ENCODE data around the gene IQSEC3.
A peak's percentile ranks its signal among the peaks of the same experiment; 100 is the strongest.

IQSEC3 gene

DNA sequence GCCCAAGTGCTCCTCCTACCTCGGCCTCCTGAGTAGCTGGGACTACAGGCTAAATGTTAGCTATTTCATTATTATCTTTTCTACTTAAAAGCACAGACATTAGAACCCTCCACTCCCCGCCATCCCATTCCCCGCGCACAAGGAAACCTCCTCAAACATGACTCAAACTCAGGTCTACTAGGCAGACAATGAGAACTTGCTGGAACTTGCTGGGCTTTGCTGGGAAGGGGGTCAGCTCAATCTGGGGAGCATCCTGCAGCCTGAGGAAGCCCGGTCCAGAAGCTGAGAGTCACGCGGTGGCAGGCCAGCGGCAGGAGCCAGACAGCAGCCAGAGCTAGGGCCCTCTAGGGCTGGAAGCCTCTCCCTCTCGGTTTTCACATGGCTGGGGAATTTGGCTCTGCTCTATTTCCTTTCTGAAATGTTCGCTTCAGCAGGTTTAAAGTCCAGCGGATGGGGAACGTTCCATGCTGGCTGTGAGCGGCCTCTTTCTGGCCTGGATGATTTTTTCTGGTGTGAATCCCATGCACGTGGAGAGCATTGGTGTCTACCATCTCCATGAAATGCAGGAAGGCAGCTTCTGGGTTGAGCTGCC, 78.9 kb downstream of the IQSEC3 start:
- TF ChIP-seq CTCF (IDR thresholded peaks at IDR 0.05; ENCODE audit: low read depth, low read length) = no peak
- H3K4me3 ChIP-seq (ENCODE audit: low read depth, low read length) = no peak overlapping the region

DNA sequence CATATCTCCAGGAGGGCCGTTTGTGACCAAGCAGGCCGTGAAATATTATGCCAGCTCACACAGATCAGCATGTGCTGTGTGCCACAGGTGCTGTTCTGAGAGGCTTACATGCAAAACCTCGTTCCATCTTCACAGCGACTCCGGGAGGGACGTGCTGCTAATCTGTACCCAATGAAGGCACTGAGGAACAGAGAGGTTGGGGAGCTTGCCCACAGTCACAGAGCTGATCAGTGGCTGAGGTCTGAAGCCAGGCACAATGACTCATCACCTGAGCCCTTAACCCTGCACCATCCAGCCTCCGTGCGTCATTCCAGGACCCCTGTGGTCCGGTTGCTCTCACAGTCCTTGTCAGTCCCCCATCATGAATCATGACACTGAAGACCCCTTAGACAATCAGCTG, 80.7 kb downstream of the IQSEC3 start:
- no peak overlapping the region for H3K4me3 ChIP-seq (ENCODE audit: low read depth, low read length)
- no peak for TF ChIP-seq CTCF (IDR thresholded peaks at IDR 0.05; ENCODE audit: low read depth, low read length)

DNA sequence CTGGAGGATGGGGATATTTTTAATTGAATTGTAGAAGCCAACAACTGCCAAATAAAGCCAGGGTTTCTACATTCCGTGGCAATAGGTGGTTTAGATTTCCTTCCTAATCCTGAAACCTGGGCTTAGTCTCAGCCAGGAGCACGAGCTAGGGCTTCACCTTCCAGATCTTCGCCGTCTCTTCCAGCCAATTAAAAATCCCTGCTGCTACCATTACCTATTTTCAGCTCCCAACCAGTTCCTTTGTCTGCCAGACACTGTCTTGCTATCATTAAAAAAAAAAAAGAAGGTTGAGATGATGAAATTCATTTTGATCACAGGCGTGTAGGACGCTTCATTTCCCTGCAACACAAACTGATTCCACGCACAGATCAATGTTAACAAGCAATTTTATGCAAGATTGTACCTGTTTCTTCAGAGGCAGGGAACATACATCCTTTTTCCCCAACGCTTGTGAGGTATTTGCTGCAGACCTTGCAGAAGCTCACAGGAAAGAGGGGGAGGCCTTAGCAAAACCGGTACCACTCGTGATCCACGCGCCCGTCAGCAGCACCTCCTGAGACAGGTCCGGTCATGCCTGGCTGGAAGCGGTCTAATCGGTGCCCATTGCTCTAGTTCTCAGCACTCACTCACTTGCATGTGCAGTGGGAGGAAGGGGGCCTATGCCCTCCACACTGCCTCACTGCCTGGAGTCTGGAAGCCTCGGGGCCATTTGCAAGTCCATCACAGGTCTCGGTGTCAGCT, 82.3 kb downstream of the IQSEC3 start:
- no peak for TF ChIP-seq CTCF (IDR thresholded peaks at IDR 0.05; ENCODE audit: low read depth, low read length)
- no peak overlapping the region for H3K4me3 ChIP-seq (ENCODE audit: low read depth, low read length)

GRCh38 chr12:151579-151978, 85.0 kb downstream of the IQSEC3 start:
- TF ChIP-seq CTCF (IDR thresholded peaks at IDR 0.05; ENCODE audit: low read depth, low read length) = no peak
- H3K4me3 ChIP-seq (ENCODE audit: low read depth, low read length) = no peak overlapping the region

- no peak overlapping the region for H3K4me3 ChIP-seq (ENCODE audit: low read depth, low read length)
- TF ChIP-seq CTCF (IDR thresholded peaks at IDR 0.05; ENCODE audit: low read depth, low read length) = no peak
Measured at GRCh38 chr12:152440-152839, 85.9 kb downstream of the IQSEC3 start.

- no peak overlapping the region for H3K4me3 ChIP-seq (ENCODE audit: low read depth, low read length)
- peak; percentile 69 for TF ChIP-seq CTCF (IDR thresholded peaks at IDR 0.05; ENCODE audit: low read depth, low read length)
Measured at GRCh38 chr12:153080-153746, 86.6 kb downstream of the IQSEC3 start.

DNA sequence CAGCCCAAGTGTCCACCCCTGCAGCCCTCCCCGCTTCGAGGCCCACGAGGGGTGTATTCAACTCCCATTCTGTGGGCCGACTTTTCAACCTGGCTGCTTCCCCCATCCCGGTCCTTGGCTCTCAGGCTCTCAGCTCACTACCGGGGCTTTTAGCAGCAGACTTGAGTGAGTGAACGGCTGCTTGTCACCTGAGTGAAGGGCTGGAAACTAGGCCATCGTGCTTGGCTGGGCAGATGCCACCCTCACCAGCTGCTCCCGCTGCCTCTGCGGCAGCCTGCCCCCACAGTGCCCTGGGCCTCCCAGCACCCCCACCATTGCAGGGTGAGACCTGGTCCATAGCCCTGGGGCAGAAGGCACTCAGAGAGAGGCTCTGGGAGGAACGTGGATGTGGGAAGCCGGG, 87.5 kb downstream of the IQSEC3 start:
- H3K4me3 ChIP-seq (ENCODE audit: low read depth, low read length) = no peak overlapping the region
- TF ChIP-seq CTCF (IDR thresholded peaks at IDR 0.05; ENCODE audit: low read depth, low read length) = no peak

Data from WI38 (cell line).